Upper lobe of right lung (tissue), 1 donor: Measurements from ENCODE around the gene ZNF804A. TPM values are rescaled to one million over a fixed set of nuclear protein-coding genes. Genes with fewer than 3 reads are reported as not detected.
A peak's percentile ranks its signal among the peaks of the same experiment; 100 is the strongest.

ENCODE experiments used
- ATAC-seq: fragments of 200-7000 bp; cut with Tn5 transposase; one replicate; pipeline ENCODE4 v1.9.1; 2020; ENCODE audit warnings: mild to moderate bottlenecking, moderate library complexity
- DNase-seq: peaks from one replicate; pipeline ENCODE4 v3.0.0-alpha.2; 2020
- H3K27ac ChIP-seq: fragments of 200-600 bp; one replicate; pipeline ENCODE4 v1.8.0; 2022
- H3K27me3 ChIP-seq: fragments of 200-600 bp; one replicate; pipeline ENCODE4 v1.8.0; 2022; ENCODE audit warnings: mild to moderate bottlenecking
- H3K36me3 ChIP-seq: fragments of 200-600 bp; one replicate; pipeline ENCODE4 v1.8.0; 2022
- H3K4me1 ChIP-seq: fragments of 200-600 bp; one replicate; pipeline ENCODE4 v1.8.0; 2022
- H3K4me3 ChIP-seq: fragments of 200-600 bp; one replicate; pipeline ENCODE4 v1.8.0; 2022; ENCODE audit warnings: mild to moderate bottlenecking
- H3K9me3 ChIP-seq: fragments of 200-600 bp; one replicate; pipeline ENCODE4 v1.8.0; 2022
- intact Hi-C: fragments of 100-400 bp; cut with DNase I; formaldehyde crosslinking; loops from one replicate; pipeline ENCODE4 v1.11.0; 2022
- total RNA-seq: library from RNA; stranded (reverse); fragmentation: NEBNext Ultra II Directional; extraction: Animal tissue kit (Norgen Biotek cat#: 25700); gene quantifications from one replicate; pipeline ENCODE4 v1.2.1, GENCODE V29; 2021
- TF ChIP-seq, protein P1 (sequence below): fragments of 200-600 bp; IDR thresholded peaks from one replicate; pipeline ENCODE4 v1.8.0; 2022; ENCODE audit warnings: antibody characterized with exemption
- donor health status: DM: no; HTN: yes; CAD: no; lungs with severe emphysema.

Gene ZNF804A
- total RNA-seq, 1 donor from 2014 or later = 0.78 TPM

DNA sequence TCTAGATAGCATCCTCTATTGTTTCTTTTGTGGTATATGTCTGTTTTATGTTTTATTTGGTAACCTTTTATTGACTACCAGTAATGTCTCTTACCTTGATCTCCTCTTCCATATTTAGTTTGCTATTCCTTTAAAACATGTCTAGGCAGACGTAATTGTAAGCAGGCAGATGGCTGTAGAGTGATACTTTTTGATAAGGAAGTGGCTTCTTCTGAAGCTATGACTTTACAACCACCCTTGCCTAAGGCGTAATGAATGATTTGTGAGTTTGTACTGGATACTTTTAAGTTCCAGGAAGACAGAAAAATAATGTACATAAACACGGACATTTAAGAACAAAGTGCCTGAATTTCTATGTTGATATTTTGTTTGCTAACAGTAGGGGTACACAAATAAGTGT lies 85.6 kb downstream of the ZNF804A start:
- Histone ChIP-seq H3K4me1 (no peaks in the 10 kb centered on the region), H3K4me3 (no peak overlapping the region), H3K9me3 (no peaks in the 10 kb centered on the region), H3K36me3 (no peaks in the 10 kb centered on the region), H3K27ac (no peak overlapping the region), H3K27me3 (no peaks in the 10 kb centered on the region)
- ATAC-seq = no peak
- TF ChIP-seq, protein P1, sequence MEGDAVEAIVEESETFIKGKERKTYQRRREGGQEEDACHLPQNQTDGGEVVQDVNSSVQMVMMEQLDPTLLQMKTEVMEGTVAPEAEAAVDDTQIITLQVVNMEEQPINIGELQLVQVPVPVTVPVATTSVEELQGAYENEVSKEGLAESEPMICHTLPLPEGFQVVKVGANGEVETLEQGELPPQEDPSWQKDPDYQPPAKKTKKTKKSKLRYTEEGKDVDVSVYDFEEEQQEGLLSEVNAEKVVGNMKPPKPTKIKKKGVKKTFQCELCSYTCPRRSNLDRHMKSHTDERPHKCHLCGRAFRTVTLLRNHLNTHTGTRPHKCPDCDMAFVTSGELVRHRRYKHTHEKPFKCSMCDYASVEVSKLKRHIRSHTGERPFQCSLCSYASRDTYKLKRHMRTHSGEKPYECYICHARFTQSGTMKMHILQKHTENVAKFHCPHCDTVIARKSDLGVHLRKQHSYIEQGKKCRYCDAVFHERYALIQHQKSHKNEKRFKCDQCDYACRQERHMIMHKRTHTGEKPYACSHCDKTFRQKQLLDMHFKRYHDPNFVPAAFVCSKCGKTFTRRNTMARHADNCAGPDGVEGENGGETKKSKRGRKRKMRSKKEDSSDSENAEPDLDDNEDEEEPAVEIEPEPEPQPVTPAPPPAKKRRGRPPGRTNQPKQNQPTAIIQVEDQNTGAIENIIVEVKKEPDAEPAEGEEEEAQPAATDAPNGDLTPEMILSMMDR = no peak
- DNase-seq = no peak
- intact Hi-C loops = no loop called here

GRCh38 chr2:184685999-184686841 lies 87.9 kb downstream of the ZNF804A start:
- no peaks in the 10 kb centered on the region for H3K4me1 ChIP-seq
- DNase-seq (peak; percentile 56), ATAC-seq (peak; percentile 25)
- H3K4me3 ChIP-seq = no peak overlapping the region
- no peaks in the 10 kb centered on the region for H3K9me3 ChIP-seq
- TF ChIP-seq, protein P1 = no peak
- H3K36me3 ChIP-seq = no peaks in the 10 kb centered on the region
- intact Hi-C loops = no loop called here
- no peak overlapping the region for H3K27ac ChIP-seq
- H3K27me3 ChIP-seq = no peaks in the 10 kb centered on the region

- Histone ChIP-seq H3K27me3 (no peaks in the 10 kb centered on the region), H3K36me3 (no peaks in the 10 kb centered on the region), H3K9me3 (no peaks in the 10 kb centered on the region), H3K27ac (no peak overlapping the region), H3K4me3 (no peak overlapping the region), H3K4me1 (no peaks in the 10 kb centered on the region)
- TF ChIP-seq, protein P1 = no peak
- DNase-seq = no peak
- intact Hi-C loops = no loop called here
- ATAC-seq = no peak
These were observed 91.3 kb downstream of the ZNF804A start for GRCh38 chr2:184689638-184690037.

- TF ChIP-seq, protein P1 = no peak
- ATAC-seq = no peak
- no peaks in the 10 kb centered on the region for H3K36me3 ChIP-seq
- intact Hi-C loops = no loop called here
- DNase-seq = no peak
- no peaks in the 10 kb centered on the region for H3K4me1 ChIP-seq
- H3K27me3 ChIP-seq = no peaks in the 10 kb centered on the region
- no peak overlapping the region for H3K27ac ChIP-seq
- no peaks in the 10 kb centered on the region for H3K9me3 ChIP-seq
- H3K4me3 ChIP-seq = no peak overlapping the region
These were observed 93.9 kb downstream of the ZNF804A start for GRCh38 chr2:184692141-184692734.

DNA sequence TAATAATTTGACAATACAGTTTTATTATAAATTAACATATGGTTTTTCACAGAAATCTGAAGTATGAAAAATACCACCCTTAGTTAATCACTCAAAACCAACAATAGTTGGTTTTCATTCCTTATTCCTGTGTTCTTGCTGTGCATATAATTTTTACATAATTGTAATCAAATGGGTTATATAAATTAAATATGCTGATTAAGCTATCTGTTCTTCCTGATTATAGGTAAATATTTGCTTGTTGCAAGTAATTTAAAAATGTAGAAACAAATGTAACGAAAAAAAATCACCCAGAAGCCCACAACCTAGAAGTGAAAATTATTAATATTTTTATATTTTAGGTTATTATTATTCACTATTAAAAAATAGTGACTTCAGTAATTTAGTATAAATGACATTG lies 98.3 kb downstream of the ZNF804A start:
- Histone ChIP-seq H3K36me3 (no peaks in the 10 kb centered on the region), H3K27ac (no peak overlapping the region), H3K4me1 (no peaks in the 10 kb centered on the region), H3K9me3 (no peaks in the 10 kb centered on the region), H3K4me3 (no peak overlapping the region), H3K27me3 (no peaks in the 10 kb centered on the region)
- DNase-seq (no peak), ATAC-seq (no peak)
- intact Hi-C loops = no loop called here
- TF ChIP-seq, protein P1 = no peak
